DOHH2 (cell line): ENCODE results near the gene TUBB1.

Experiments used
- H3F3A ChIP-seq: fragments of 200-600 bp; sonication (generic), shearing (Covaris generic); 2 replicates; pipeline ENCODE4 v1.6.0; 2016; ENCODE audit warnings: antibody characterized with exemption, mild to moderate bottlenecking; ENCODE audit not compliant: control insufficient read depth, insufficient read depth
- H3K27ac ChIP-seq: fragments of 200-600 bp; sonication (generic); 2 replicates; pipeline ENCODE4 v1.5.1; 2014; ENCODE audit warnings: low read depth, mild to moderate bottlenecking, low read length, moderate library complexity
- H3K27me3 ChIP-seq: fragments of 200-600 bp; sonication (generic); 2 replicates; pipeline ENCODE4 v1.6.1; 2014; ENCODE audit warnings: mild to moderate bottlenecking, low read length, mixed read lengths; ENCODE audit not compliant: control insufficient read depth
- H3K36me3 ChIP-seq: fragments of 200-600 bp; sonication (generic); 2 replicates; pipeline ENCODE4 v1.6.1; 2014; ENCODE audit warnings: mild to moderate bottlenecking, low read length, moderate library complexity, mixed read lengths; ENCODE audit not compliant: control insufficient read depth
- H3K4me1 ChIP-seq: fragments of 200-600 bp; sonication (generic); 2 replicates; pipeline ENCODE4 v1.6.1; 2014; ENCODE audit warnings: mild to moderate bottlenecking, low read length, mixed read lengths; ENCODE audit not compliant: control insufficient read depth
- H3K4me2 ChIP-seq: fragments of 200-600 bp; sonication (generic); 2 replicates; pipeline ENCODE4 v1.6.0; 2014; ENCODE audit warnings: mild to moderate bottlenecking, low read length, moderate library complexity
- H3K4me3 ChIP-seq: fragments of 200-600 bp; sonication (generic); 2 replicates; pipeline ENCODE4 v1.5.1; 2014; ENCODE audit warnings: mild to moderate bottlenecking, low read length, mixed read lengths
- H3K79me2 ChIP-seq: fragments of 200-600 bp; sonication (generic); 2 replicates; pipeline ENCODE4 v1.6.1; 2014; ENCODE audit warnings: mild to moderate bottlenecking, low read length, mixed read lengths; ENCODE audit not compliant: control insufficient read depth
- H3K9me2 ChIP-seq: fragments of 200-600 bp; sonication (generic); replicated peaks from 2 replicates; pipeline ENCODE4 v1.6.1; 2014; ENCODE audit warnings: mild to moderate bottlenecking, low read length, mixed read lengths; ENCODE audit not compliant: control insufficient read depth
- H3K9me3 ChIP-seq: fragments of 200-600 bp; sonication (generic); 2 replicates; pipeline ENCODE4 v1.6.1; 2014; ENCODE audit warnings: antibody characterized with exemption, low read length, mixed read lengths; ENCODE audit not compliant: control insufficient read depth, insufficient read depth
- H4K20me1 ChIP-seq: fragments of 200-600 bp; sonication (generic); 2 replicates; pipeline ENCODE4 v1.6.0; 2014; ENCODE audit warnings: low read depth, mild to moderate bottlenecking, antibody characterized with exemption, low read length, moderate library complexity; ENCODE audit not compliant: control insufficient read depth, insufficient read depth
- EZH2phosphoT487 ChIP-seq: fragments of 200-600 bp; sonication (generic); IDR thresholded peaks from 2 replicates; pipeline ENCODE4 v1.6.1; 2017; ENCODE audit warnings: borderline replicate concordance, mild to moderate bottlenecking, antibody characterized with exemption, low read length, moderate library complexity, mixed read lengths
- TF ChIP-seq, protein P1 (sequence below): fragments of 200-600 bp; sonication (generic); IDR thresholded peaks from one replicate; pipeline ENCODE4 v1.5.1; 2014; ENCODE audit warnings: antibody characterized with exemption, mild to moderate bottlenecking, low read depth, low read length; ENCODE audit not compliant: poor library complexity, severe bottlenecking

Gene TUBB1

DNA sequence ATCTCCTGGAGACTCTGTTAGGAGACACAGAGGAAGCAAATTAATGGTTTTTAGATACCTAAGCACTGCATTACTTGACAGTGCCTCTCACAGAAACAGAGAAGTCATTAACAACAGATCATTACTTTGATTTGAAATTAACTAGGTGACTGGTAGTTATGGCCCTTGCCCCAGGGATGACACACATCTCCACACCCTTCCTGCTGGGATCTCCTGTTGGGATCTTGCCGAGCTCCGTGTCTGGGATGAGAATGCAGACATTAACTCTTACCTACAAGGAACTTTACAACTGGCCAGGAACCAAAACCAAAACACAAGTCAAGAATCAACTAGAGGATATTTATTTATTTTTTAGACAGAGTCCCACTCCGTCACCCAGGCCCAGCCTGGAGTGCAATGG lies 25.6 kb downstream of the TUBB1 start:
- no peak overlapping the region for H3K27ac ChIP-seq
- H3K9me2 ChIP-seq: no peaks in the 10 kb centered on the region
- H3K27me3 ChIP-seq: peaks cover 6% of the 10 kb centered on the region; the same call in 1 of the 2 replicates
- H4K20me1 ChIP-seq: peaks cover 11% of the 10 kb centered on the region
- peaks cover 41% of the 10 kb centered on the region for H3K4me1 ChIP-seq
- H3K4me3 ChIP-seq: no peak overlapping the region
- peaks cover 27% of the 10 kb centered on the region for H3K36me3 ChIP-seq
- peaks cover 35% of the 10 kb centered on the region for H3K79me2 ChIP-seq
- TF ChIP-seq EZH2phosphoT487: no peak
- TF ChIP-seq, protein P1, sequence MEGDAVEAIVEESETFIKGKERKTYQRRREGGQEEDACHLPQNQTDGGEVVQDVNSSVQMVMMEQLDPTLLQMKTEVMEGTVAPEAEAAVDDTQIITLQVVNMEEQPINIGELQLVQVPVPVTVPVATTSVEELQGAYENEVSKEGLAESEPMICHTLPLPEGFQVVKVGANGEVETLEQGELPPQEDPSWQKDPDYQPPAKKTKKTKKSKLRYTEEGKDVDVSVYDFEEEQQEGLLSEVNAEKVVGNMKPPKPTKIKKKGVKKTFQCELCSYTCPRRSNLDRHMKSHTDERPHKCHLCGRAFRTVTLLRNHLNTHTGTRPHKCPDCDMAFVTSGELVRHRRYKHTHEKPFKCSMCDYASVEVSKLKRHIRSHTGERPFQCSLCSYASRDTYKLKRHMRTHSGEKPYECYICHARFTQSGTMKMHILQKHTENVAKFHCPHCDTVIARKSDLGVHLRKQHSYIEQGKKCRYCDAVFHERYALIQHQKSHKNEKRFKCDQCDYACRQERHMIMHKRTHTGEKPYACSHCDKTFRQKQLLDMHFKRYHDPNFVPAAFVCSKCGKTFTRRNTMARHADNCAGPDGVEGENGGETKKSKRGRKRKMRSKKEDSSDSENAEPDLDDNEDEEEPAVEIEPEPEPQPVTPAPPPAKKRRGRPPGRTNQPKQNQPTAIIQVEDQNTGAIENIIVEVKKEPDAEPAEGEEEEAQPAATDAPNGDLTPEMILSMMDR: no peak
- no peaks in the 10 kb centered on the region for H3K9me3 ChIP-seq
- H3K4me2 ChIP-seq: peak overlapping the region; percentile 100
- H3F3A ChIP-seq: peaks cover 12% of the 10 kb centered on the region

DNA sequence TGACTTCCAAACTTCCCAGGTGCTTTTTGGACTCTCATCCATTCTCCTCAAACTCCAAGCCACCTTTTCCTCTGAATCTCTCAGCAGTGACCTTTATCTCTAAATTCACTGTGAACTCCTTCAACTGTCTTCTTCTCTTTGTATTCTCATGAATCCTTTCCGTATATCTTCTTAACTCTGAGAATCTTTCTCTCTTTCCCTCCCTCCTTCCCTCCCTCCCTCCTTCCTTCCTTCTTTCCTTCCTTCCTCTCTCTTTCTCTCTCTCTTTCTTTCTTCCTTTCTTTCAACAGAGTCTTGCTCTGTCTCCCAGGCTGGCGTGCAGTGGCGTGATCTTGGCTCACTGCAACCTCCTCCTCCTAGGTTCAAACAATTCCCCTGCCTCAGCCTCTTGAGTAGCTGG lies 27.6 kb downstream of the TUBB1 start:
- Histone ChIP-seq H3K4me2 (no peak overlapping the region), H3K27ac (no peak overlapping the region), H3F3A (peaks cover 12% of the 10 kb centered on the region), H3K9me3 (no peaks in the 10 kb centered on the region), H4K20me1 (no peaks in the 10 kb centered on the region), H3K9me2 (no peaks in the 10 kb centered on the region), H3K36me3 (peaks cover 6% of the 10 kb centered on the region), H3K4me1 (peaks cover 21% of the 10 kb centered on the region), H3K27me3 (peaks cover 17% of the 10 kb centered on the region), H3K4me3 (no peak overlapping the region), H3K79me2 (peaks cover 14% of the 10 kb centered on the region)
- TF ChIP-seq EZH2phosphoT487: no peak
- TF ChIP-seq, protein P1: no peak

DNA sequence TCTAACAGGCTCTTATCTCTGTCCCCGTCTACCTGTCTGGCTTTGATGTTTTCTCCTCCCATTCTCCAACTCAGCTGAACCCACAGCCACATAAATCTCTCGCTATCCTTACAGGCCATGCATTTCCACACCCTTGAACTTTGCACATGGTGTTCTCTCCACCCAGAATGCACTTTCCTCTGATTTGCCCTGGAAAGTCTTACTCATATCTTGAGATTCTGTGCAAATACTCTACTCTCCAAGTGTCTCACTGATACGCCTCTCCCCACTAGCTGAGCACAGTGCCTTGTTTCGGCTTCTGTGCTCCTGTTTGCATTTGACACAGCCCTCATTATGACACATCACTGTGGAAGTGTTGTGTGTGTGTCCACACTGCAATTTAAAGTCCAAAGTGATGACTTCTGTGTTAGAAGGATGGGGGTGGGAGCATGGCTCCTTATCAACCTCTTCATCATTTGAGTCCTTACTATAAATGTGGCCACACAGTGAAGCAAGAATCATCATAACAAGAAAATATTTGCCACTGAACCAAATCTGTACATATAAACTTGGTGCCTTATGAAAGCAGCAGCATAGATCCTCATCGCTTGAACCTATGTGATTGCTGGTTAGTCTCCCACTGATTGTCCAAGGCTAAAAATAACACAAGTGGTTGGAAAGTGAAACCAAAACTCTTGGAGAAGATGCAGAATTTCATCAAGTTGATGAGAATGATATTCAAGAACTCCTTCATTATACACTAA lies 28.9 kb downstream of the TUBB1 start:
- no peak overlapping the region for H3K27ac ChIP-seq
- no peaks in the 10 kb centered on the region for H3K9me3 ChIP-seq
- TF ChIP-seq EZH2phosphoT487: no peak
- TF ChIP-seq, protein P1: no peak
- H3K9me2 ChIP-seq: no peaks in the 10 kb centered on the region
- peaks cover 3% of the 10 kb centered on the region for H3K79me2 ChIP-seq
- no peak overlapping the region for H3K4me3 ChIP-seq
- H3F3A ChIP-seq: peaks cover 12% of the 10 kb centered on the region
- H3K4me2 ChIP-seq: no peak overlapping the region
- H3K27me3 ChIP-seq: peaks cover 28% of the 10 kb centered on the region
- peaks cover 18% of the 10 kb centered on the region for H3K4me1 ChIP-seq
- no peaks in the 10 kb centered on the region for H3K36me3 ChIP-seq
- no peaks in the 10 kb centered on the region for H4K20me1 ChIP-seq
